ENCODE measurements around the gene COLGALT1. TPM values are rescaled to one million over a fixed set of nuclear protein-coding genes. Genes with fewer than 3 reads are reported as not detected.
A peak's percentile ranks its signal among the peaks of the same experiment; 100 is the strongest.

The COLGALT1 gene
- total and polyA plus RNA-seq, 2 of the 8 experiments (the other 6 are each of a cell fraction or from before 2014, with no cell fraction given), result 44.7 to 58.1 TPM

GRCh38 chr19:17530586-17530985 is 24.9 kb upstream of the COLGALT1 start:
- Histone ChIP-seq H2BK12ac (ENCODE audit: low read depth, low read length) (peak overlapping the region; percentile 68; the same call in 1 of the 2 replicates), H3K23me2 (ENCODE audit: low read depth, low read length) (no peaks in the 10 kb centered on the region), H4K20me1 (replicated peaks in 1 of 2; ENCODE audit: control insufficient read depth in 1 of 2, insufficient read depth in 2 of 2, low read length in 2 of 2) (no peaks in the 10 kb centered on the region), H3K79me1 (ENCODE audit: low read depth, low read length) (no peaks in the 10 kb centered on the region), H2BK5ac (ENCODE audit: low read depth, low read length) (0 out of 2 replicates have a peak overlapping the region, but pooled peaks have one; percentile 40), H2BK120ac (replicated peaks; ENCODE audit: low read depth, low read length) (no peak overlapping the region), H3K14ac (ENCODE audit: insufficient read length) (no peak overlapping the region), H2BK15ac (ENCODE audit: low read length) (no peak overlapping the region), H3K9me3 (ENCODE audit: insufficient read depth in 2 of 2, low read depth in 1 of 2, low read length in 1 of 2) (no peaks in the 10 kb centered on the region), H3K27ac (ENCODE audit: low read depth, low read length) (no peak overlapping the region), H3K4me3 (ENCODE audit: extremely low read depth in 1 of 4, insufficient read depth in 2 of 4, low read depth in 3 of 4, low read length in 4 of 4) (peak overlapping the region in 1 of 4 experiments; percentile 5; a peak in 2 of 8 replicates), H4K5ac (ENCODE audit: insufficient read length, low read depth, low read length) (no peak overlapping the region), H3K27me3 (replicated peaks in 1 of 4; ENCODE audit: control insufficient read depth in 3 of 4, extremely low read depth in 1 of 4, insufficient read depth in 3 of 4, low read length in 3 of 4) (peaks cover 0 to 3% (median 0%) of the 10 kb centered on the region in 4 experiments; a peak in 1 of 7 replicates), H2BK20ac (ENCODE audit: low read length) (no peak overlapping the region; the same call in 1 of the 2 replicates), H2AK5ac (ENCODE audit: low read depth, low read length) (no peak overlapping the region), H3K9ac (replicated peaks in 1 of 4; ENCODE audit: extremely low read depth in 1 of 4, low read depth in 3 of 4, low read length in 3 of 4) (no peak overlapping the region), H3K23ac (ENCODE audit: insufficient read length) (no peak overlapping the region), H3K4me1 (replicated peaks in 1 of 4; ENCODE audit: control insufficient read depth in 3 of 4, insufficient read depth in 4 of 4, low read length in 3 of 4) (peaks cover 0 to 5% (median 2%) of the 10 kb centered on the region in 4 experiments; a peak in 2 of 7 replicates), H3K36me3 (ENCODE audit: control insufficient read depth in 2 of 4, insufficient read depth in 4 of 4, low read length in 3 of 4) (no peaks in the 10 kb centered on the region), H3K4ac (replicated peaks; ENCODE audit: insufficient read length, low read depth, low read length) (no peak overlapping the region), H3K4me2 (ENCODE audit: insufficient read depth in 1 of 2, low read depth in 2 of 2, low read length in 2 of 2) (0 out of 4 replicates have a peak overlapping the region, but pooled peaks of 1 of the 2 experiments have one; percentile 34), H4K91ac (replicated peaks; ENCODE audit: insufficient read length, low read length) (peak overlapping the region; percentile 30), H3K56ac (replicated peaks; ENCODE audit: insufficient read length, low read depth, low read length) (no peak overlapping the region), H3K18ac (ENCODE audit: extremely low read depth, low read length) (no peak overlapping the region; the same call in 1 of the 2 replicates), H3K79me2 (ENCODE audit: control insufficient read depth in 1 of 2, insufficient read depth in 2 of 2, low read length in 2 of 2) (no peaks in the 10 kb centered on the region), H2AFZ (ENCODE audit: low read length) (peak overlapping the region; percentile 94), H4K8ac (ENCODE audit: extremely low read depth, insufficient read depth, low read length) (peak overlapping the region; percentile 87; the same call in 1 of the 2 replicates)
- TF ChIP-seq RXRA (IDR thresholded peaks at IDR 0.05; ENCODE audit: insufficient read depth, low read depth, low read length) (no peak), NRF1 (IDR thresholded peaks at IDR 0.05; ENCODE audit: low read depth, low read length) (no peak), CHD2 (IDR thresholded peaks at IDR 0.05; ENCODE audit: low read length) (0 out of 2 replicates have a peak, but pooled peaks have one; percentile 56), ZNF274 (IDR thresholded peaks at IDR 0.05; ENCODE audit: borderline replicate concordance, extremely low read depth, low read length) (no peak)
- no peak for FAIRE-seq
- WGBS, 2 experiments (ENCODE audit: extremely low coverage in 1 of 2, insufficient coverage in 1 of 2, insufficient read length in 1 of 2, insufficient replicate concordance in 2 of 2, low coverage in 1 of 2, low lambda C conversion rate in 2 of 2, missing lambda C conversion rate in 1 of 2), result 29% methylated on average over 8 of the region's 8 CpGs; no CpG with 5 or more reads in 1 of the 2 experiments
- ChIA-PET CTCF (ENCODE audit: partially characterized antibody) (interaction anchor here (0.6 to 2.1 kb wide), 6 partner anchors 34 to 314 kb away, joined by 3 to 7 read pairs (median 4); no protein-coding TSS in a partner anchor), POLR2A (ENCODE audit: partially characterized antibody) (interaction anchor here (0.6 to 2.5 kb wide), 7 partner anchors 8 to 300 kb away, joined by 3 to 19 read pairs (median 6); partner anchors contain the start of gene PGLS)
- DNase-seq (ENCODE audit: low read depth in 1 of 2, low spot score in 2 of 2), result peak in 1 of 2 experiments; percentile 66
